Uterus (tissue), 2 donors: ENCODE measurements around the gene PRKCE.

Source experiments
- CTCF ChIP-seq, 4 experiments: fragments of 200-600 bp in 2 of 4; fragments of 450-650 bp in 2 of 4; sonication (generic) in 2 of 4; IDR thresholded peaks; one replicate each; pipeline ENCODE4 v1.5.1; 2016 to 2019; ENCODE audit warnings: antibody characterized with exemption in 4 of 4, mild to moderate bottlenecking in 2 of 4, moderate library complexity in 1 of 4
- POLR2A ChIP-seq, 2 donors: fragments of 450-650 bp; IDR thresholded peaks; one replicate each; pipeline ENCODE4 v1.6.1; 2016; ENCODE audit warnings: antibody characterized with exemption in 2 of 2, mild to moderate bottlenecking in 1 of 2, moderate library complexity in 1 of 2

- TF ChIP-seq CTCF (IDR thresholded peaks at IDR 0.05) (no peak), POLR2A (IDR thresholded peaks at IDR 0.05) (no peak)
Measured at GRCh38 chr2:45623098-45623497, 28.4 kb upstream of the PRKCE start.
